ENCODE results near the gene TUFT1. TPM values are rescaled to one million over a fixed set of nuclear protein-coding genes. Genes with fewer than 3 reads are reported as not detected.

TUFT1 gene
- total and polyA plus RNA-seq, 2 of the 4 experiments (the other 2 are of a cell fraction), result 21.2 to 30.3 TPM

- H3K18ac ChIP-seq (ENCODE audit: low read depth, low read length), result no peak overlapping the region
- H2BK5ac ChIP-seq (ENCODE audit: low read depth, low read length, poor library complexity, severe bottlenecking), result no peak overlapping the region
- POLR2A ChIA-PET (ENCODE audit: unreplicated experiment), result no interaction called here
- no peak overlapping the region for H2BK15ac ChIP-seq (ENCODE audit: low read depth, low read length)
- peaks cover 3% of the 10 kb centered on the region for H3K4me1 ChIP-seq (ENCODE audit: control insufficient read depth, insufficient read depth, low read length)
- no peak overlapping the region for H3K4me3 ChIP-seq (ENCODE audit: insufficient read depth, low read depth, low read length)
- H3K36me3 ChIP-seq (ENCODE audit: control insufficient read depth, insufficient read depth, low read length), result no peaks in the 10 kb centered on the region
- H2AK5ac ChIP-seq (ENCODE audit: low read depth, low read length), result no peak overlapping the region
- H4K5ac ChIP-seq (ENCODE audit: low read depth, low read length), result no peak overlapping the region
- no peak overlapping the region for H3K9ac ChIP-seq (ENCODE audit: low read depth, low read length)
- no peak overlapping the region for H2BK20ac ChIP-seq (ENCODE audit: low read depth, low read length)
- no peak overlapping the region for H3K56ac ChIP-seq (ENCODE audit: extremely low read depth, insufficient read depth, low read length)
- CTCF ChIA-PET, result no interaction called here
- BruUV-seq (replicated peaks), result no TSS peak
- intact Hi-C loops (cut with micrococcal nuclease) (no loop called here), in situ Hi-C loops (cut with MboI; ENCODE audit: low sequenced_read_pairs) (no loop called here), dilution Hi-C loops (cut with HindIII; ENCODE audit: low sequenced_read_pairs, unreplicated experiment) (no loop called here)
- H4K20me1 ChIP-seq (ENCODE audit: insufficient read depth, low read length), result no peaks in the 10 kb centered on the region
- TF ChIP-seq CHD1 (IDR thresholded peaks at IDR 0.05; ENCODE audit: low read depth, low read length) (no peak), CEBPB (IDR thresholded peaks at IDR 0.05; ENCODE audit: low read depth, low read length) (no peak), CTCF (conservative IDR thresholded peaks at IDR 0.05; ENCODE audit: low read depth, low read length) (no peak)
- no peak overlapping the region for H3K14ac ChIP-seq (replicated peaks; ENCODE audit: low read depth, low read length)
- H3K9me1 ChIP-seq (ENCODE audit: insufficient read depth, low read length), result peaks cover 3% of the 10 kb centered on the region; the same call in 1 of the 2 replicates
- no peaks in the 10 kb centered on the region for H3K79me1 ChIP-seq (ENCODE audit: low read depth in 1 of 2, low read length in 2 of 2)
- no peaks in the 10 kb centered on the region for H3K9me3 ChIP-seq (ENCODE audit: control insufficient read depth, insufficient read depth, low read length)
- H4K8ac ChIP-seq (ENCODE audit: low read depth in 2 of 2, low read length in 2 of 2), result no peak overlapping the region
- no peak for ATAC-seq (ENCODE audit: low read depth)
- no peak overlapping the region for H3K27ac ChIP-seq (ENCODE audit: insufficient read depth, low read length)
- H3K27me3 ChIP-seq (ENCODE audit: control insufficient read depth, insufficient read depth, low read length), result peaks cover 2% of the 10 kb centered on the region
- H2AK9ac ChIP-seq (replicated peaks; ENCODE audit: low read depth, low read length, poor library complexity), result no peak overlapping the region
- H4K91ac ChIP-seq (ENCODE audit: insufficient read depth, low read depth, low read length), result no peak overlapping the region
- DNase-seq, result no peak
- H3K4ac ChIP-seq (ENCODE audit: low read depth, low read length), result no peak overlapping the region
- no peak overlapping the region for H3K23ac ChIP-seq (ENCODE audit: low read depth, low read length)
- no peak overlapping the region for H3K4me2 ChIP-seq (ENCODE audit: low read depth, low read length)
- H2AFZ ChIP-seq (replicated peaks; ENCODE audit: low read length, poor library complexity), result no peak overlapping the region
- H2BK120ac ChIP-seq (ENCODE audit: low read depth, low read length), result no peak overlapping the region
- WGBS, 2 experiments (ENCODE audit: extremely low coverage in 2 of 2, insufficient read length in 1 of 2), result no CpG with 5 or more reads among the region's 5 CpGs
Observed at GRCh38 chr1:151491641-151492040, 48.5 kb upstream of the TUFT1 start.
